ENCODE measurements around the gene SAT1. TPM values are rescaled to one million over a fixed set of nuclear protein-coding genes. Genes with fewer than 3 reads are reported as not detected.
A peak's percentile ranks its signal among the peaks of the same experiment; 100 is the strongest.

Gene SAT1
- total and polyA plus RNA-seq, 2 of the 13 experiments (the other 11 are each of a cell fraction or from before 2014, with no cell fraction given): 216 to 1,243 TPM

DNA sequence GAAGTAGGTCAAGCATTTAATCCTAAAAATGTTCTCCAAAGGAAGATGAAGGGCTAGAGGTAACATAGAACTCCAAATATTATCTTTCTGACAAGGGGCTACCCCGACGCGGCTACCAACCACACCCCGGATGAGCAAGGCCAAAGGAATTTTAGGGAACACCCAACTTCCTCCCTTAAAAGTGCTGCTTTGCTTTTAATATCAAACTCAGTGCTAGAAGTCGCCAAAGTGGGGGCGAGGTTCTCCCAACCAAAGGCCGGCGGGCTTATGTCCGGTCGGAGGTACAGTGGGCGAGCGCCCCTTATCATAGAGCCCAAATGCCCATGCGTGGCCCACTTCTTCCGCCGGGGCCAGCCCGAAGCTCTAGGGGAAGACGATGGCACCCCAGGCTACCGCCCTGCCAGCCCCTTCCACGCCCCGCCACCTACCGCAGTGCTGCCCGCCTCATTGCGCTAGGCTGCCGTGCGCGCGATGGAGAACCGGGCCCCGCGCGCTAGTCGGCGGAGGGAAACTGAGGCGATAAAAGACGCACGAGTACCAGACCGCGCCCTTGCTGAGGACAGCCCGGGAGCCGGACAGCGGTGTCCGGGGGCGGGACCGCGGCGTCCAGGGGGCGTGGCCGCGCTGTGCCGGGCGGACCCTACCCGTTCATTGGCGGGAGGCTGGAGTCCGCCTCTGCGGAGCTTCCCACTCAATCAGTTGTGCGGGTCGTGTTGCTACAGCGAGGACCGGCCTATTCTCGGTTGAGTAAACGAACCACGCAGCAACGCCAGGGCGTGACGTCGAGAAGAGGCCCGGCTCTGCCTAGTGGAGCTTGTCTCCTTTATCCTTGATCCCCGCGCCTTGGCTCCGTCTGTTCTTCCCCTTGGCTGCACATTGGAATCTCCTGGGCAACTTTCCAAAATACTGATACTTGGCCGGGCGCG, 40.0 kb upstream of the SAT1 start, which contains the start of gene ACOT9 (continued):
- TF ChIP-seq, protein P1, sequence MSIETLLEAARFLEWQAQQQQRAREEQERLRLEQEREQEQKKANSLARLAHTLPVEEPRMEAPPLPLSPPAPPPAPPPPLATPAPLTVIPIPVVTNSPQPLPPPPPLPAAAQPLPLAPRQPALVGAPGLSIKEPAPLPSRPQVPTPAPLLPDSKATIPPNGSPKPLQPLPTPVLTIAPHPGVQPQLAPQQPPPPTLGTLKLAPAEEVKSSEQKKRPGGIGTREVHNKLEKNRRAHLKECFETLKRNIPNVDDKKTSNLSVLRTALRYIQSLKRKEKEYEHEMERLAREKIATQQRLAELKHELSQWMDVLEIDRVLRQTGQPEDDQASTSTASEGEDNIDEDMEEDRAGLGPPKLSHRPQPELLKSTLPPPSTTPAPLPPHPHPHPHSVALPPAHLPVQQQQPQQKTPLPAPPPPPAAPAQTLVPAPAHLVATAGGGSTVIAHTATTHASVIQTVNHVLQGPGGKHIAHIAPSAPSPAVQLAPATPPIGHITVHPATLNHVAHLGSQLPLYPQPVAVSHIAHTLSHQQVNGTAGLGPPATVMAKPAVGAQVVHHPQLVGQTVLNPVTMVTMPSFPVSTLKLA (IDR thresholded peaks at IDR 0.05): no peak
- TF ChIP-seq, protein P2, sequence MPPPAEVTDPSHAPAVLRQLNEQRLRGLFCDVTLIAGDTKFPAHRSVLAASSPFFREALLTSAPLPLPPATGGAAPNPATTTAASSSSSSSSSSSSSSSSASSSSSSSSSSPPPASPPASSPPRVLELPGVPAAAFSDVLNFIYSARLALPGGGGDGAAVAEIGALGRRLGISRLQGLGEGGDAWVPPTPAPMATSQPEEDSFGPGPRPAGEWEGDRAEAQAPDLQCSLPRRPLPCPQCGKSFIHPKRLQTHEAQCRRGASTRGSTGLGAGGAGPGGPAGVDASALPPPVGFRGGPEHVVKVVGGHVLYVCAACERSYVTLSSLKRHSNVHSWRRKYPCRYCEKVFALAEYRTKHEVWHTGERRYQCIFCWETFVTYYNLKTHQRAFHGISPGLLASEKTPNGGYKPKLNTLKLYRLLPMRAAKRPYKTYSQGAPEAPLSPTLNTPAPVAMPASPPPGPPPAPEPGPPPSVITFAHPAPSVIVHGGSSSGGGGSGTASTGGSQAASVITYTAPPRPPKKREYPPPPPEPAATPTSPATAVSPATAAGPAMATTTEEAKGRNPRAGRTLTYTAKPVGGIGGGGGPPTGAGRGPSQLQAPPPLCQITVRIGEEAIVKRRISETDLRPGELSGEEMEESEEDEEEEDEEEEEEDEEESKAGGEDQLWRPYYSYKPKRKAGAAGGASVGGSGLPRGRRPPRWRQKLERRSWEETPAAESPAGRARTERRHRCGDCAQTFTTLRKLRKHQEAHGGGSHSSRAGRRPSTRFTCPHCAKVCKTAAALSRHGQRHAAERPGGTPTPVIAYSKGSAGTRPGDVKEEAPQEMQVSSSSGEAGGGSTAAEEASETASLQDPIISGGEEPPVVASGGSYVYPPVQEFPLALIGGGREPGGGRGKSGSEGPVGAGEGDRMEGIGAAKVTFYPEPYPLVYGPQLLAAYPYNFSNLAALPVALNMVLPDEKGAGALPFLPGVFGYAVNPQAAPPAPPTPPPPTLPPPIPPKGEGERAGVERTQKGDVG (CRISPR knock-in tag; IDR thresholded peaks at IDR 0.05; ENCODE audit: borderline replicate concordance): no peak
- TF ChIP-seq, protein P3, sequence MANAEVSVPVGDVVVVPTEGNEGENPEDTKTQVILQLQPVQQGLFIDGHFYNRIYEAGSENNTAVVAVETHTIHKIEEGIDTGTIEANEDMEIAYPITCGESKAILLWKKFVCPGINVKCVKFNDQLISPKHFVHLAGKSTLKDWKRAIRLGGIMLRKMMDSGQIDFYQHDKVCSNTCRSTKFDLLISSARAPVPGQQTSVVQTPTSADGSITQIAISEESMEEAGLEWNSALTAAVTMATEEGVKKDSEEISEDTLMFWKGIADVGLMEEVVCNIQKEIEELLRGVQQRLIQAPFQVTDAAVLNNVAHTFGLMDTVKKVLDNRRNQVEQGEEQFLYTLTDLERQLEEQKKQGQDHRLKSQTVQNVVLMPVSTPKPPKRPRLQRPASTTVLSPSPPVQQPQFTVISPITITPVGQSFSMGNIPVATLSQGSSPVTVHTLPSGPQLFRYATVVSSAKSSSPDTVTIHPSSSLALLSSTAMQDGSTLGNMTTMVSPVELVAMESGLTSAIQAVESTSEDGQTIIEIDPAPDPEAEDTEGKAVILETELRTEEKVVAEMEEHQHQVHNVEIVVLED (CRISPR knock-in tag; IDR thresholded peaks at IDR 0.05; ENCODE audit: borderline replicate concordance): peak; percentile 64; the same call in 1 of the 2 replicates
- TF ChIP-seq AKAP8 (CRISPR knock-in tag; IDR thresholded peaks at IDR 0.05): peak; percentile 55; the same call in 1 of the 2 replicates
- TF ChIP-seq HCFC1 (IDR thresholded peaks at IDR 0.05; ENCODE audit: low read depth, low read length): no peak
- TF ChIP-seq ZBTB38 (CRISPR knock-in tag; IDR thresholded peaks at IDR 0.05): no peak
- TF ChIP-seq ISX (CRISPR knock-in tag; conservative IDR thresholded peaks at IDR 0.05): no peak
- no peak for TF ChIP-seq ZNF333 (CRISPR knock-in tag; IDR thresholded peaks at IDR 0.05; ENCODE audit: borderline replicate concordance)
- TF ChIP-seq ZMYM4 (CRISPR knock-in tag; IDR thresholded peaks at IDR 0.05): peak; percentile 18; the same call in 1 of the 2 replicates
- TF ChIP-seq ZNF678 (CRISPR knock-in tag; IDR thresholded peaks at IDR 0.05): 0 out of 2 replicates have a peak, but pooled peaks have one; percentile 19
- TF ChIP-seq, protein P4, sequence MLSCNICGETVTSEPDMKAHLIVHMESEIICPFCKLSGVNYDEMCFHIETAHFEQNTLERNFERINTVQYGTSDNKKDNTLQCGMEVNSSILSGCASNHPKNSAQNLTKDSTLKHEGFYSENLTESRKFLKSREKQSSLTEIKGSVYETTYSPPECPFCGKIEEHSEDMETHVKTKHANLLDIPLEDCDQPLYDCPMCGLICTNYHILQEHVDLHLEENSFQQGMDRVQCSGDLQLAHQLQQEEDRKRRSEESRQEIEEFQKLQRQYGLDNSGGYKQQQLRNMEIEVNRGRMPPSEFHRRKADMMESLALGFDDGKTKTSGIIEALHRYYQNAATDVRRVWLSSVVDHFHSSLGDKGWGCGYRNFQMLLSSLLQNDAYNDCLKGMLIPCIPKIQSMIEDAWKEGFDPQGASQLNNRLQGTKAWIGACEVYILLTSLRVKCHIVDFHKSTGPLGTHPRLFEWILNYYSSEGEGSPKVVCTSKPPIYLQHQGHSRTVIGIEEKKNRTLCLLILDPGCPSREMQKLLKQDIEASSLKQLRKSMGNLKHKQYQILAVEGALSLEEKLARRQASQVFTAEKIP (CRISPR knock-in tag; IDR thresholded peaks at IDR 0.05; ENCODE audit: borderline replicate concordance): no peak
- no peak for TF ChIP-seq GTF3A (CRISPR knock-in tag; conservative IDR thresholded peaks at IDR 0.05)
- no peak for TF ChIP-seq KLF12 (CRISPR knock-in tag; IDR thresholded peaks at IDR 0.05; ENCODE audit: borderline replicate concordance)
- TF ChIP-seq MED13 (CRISPR knock-in tag; IDR thresholded peaks at IDR 0.05): no peak
- TF ChIP-seq, protein P5, sequence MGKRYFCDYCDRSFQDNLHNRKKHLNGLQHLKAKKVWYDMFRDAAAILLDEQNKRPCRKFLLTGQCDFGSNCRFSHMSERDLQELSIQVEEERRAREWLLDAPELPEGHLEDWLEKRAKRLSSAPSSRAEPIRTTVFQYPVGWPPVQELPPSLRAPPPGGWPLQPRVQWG (CRISPR knock-in tag; IDR thresholded peaks at IDR 0.05; ENCODE audit: borderline replicate concordance, low read depth): no peak
- TF ChIP-seq, protein P6, sequence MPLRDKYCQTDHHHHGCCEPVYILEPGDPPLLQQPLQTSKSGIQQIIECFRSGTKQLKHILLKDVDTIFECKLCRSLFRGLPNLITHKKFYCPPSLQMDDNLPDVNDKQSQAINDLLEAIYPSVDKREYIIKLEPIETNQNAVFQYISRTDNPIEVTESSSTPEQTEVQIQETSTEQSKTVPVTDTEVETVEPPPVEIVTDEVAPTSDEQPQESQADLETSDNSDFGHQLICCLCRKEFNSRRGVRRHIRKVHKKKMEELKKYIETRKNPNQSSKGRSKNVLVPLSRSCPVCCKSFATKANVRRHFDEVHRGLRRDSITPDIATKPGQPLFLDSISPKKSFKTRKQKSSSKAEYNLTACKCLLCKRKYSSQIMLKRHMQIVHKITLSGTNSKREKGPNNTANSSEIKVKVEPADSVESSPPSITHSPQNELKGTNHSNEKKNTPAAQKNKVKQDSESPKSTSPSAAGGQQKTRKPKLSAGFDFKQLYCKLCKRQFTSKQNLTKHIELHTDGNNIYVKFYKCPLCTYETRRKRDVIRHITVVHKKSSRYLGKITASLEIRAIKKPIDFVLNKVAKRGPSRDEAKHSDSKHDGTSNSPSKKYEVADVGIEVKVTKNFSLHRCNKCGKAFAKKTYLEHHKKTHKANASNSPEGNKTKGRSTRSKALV (CRISPR knock-in tag; IDR thresholded peaks at IDR 0.05): 0 out of 2 replicates have a peak, but pooled peaks have one; percentile 49
- TF ChIP-seq HOXA5 (CRISPR knock-in tag; IDR thresholded peaks at IDR 0.05): peak; percentile 63; the same call in 1 of the 2 replicates

Measured in HepG2 (cell line).